NCI-H510A (cell line): ENCODE measurements around the gene CLIC5.
A peak's percentile ranks its signal among the peaks of the same experiment; 100 is the strongest.

Experiments used
- DNase-seq: peaks from one replicate; lab custom pipeline; 2025; lab: John Stamatoyannopoulos, UW

CLIC5 gene

DNA sequence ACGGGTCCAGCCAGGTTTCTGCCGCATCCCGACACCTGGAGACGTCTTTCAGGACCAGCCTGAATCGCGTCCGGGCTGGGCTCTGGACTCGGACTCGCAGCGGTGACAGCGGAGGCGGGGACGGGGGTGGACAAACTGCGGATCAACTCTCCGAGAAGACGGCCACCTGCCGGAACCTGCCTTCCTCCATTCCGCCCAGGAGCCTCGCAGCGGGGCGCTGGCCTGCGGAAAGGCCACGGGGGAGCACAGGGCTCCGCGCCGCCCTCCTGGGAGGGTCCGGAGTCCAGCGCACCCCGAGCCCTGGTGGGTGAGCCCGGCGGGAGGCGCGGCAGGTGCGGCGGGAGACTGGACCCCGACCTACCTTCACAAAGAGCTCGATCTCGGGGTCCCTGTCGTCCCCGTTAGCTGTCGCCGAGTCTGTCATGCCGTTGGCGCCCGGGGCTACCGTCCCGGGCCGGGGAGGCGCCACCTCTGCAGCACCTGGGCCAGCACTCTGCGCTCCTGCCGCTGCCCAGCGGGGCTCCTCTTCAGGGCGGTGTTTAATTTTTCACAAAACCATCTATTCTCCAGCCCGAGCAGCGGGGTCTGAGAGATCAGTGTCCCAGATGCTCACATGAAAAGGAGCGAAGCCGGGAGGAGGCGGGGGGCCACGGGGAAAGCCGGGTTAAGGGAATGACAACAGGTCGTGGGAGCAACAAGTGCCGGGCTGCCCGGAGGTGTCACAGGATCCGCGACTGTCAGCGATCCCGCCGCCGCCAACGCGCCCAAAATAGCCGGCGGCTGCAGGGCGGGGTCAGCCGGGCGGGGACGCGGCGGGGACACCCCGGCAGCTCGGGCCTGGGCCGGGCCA, at the start of gene CLIC5:
TSS of gene CLIC5 (minus strand) at position 742 of the 850 bp plus-strand sequence. CDS start at position 424, 318 bp downstream.
- DNase-seq: peak; percentile 11

DNA sequence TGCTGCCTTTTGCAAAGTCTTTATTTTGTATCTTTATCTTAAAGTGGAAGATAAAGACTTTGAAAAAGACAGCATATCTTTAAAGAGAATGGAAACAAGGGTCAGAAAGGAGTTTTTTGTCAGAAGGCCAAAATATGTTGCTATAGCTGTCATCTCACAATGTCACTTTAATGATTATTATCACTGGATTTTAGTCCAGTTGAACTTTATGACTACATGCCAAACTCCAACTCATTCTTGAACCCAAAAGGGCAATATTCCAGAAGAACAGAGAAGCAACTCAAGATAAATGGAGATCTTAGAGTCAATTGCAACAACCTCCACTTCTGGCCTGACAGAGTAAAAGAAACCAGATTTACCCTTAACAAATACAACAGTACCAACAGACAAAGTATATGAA, 47.3 kb upstream of the CLIC5 start:
- DNase-seq: no peak

DNA sequence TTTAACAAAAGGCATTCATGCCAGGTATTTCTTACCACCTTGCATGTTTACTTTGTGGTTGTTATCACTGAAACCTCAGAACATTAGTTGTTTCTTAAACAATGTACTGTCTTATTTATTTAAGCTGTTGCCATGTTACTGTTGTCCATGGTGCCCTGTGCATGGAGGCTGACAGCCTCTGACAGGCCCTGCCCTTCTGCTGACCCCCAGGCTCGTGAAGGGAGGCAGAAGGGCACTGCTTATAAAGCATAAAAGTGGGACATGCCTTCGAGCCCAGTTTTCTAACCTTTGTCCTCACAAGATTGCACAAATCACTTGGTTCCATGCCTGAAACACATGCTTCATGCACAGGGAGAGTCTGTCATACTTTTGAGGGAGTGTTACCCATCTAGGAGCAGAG, 46.7 kb upstream of the CLIC5 start:
- no peak for DNase-seq

DNA sequence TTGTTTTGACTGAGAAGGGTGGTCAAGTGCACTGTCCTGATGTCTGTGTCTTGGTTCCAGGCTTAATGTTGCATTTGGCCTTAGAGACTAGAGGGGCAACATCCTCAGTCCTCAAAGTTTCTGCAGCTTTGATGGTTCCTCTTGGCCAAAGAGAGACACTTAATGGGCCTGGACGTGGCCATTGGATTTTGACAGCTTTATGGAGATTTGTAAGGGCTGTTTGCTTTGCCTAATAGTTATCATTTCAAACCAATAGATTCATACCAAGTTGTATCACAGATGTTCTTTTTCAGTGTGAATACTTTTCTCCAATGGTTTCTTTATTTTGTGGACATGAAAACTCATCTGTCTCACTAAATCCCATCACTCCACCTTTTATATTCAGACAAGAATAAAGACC, 45.8 kb upstream of the CLIC5 start:
- DNase-seq: no peak

DNA sequence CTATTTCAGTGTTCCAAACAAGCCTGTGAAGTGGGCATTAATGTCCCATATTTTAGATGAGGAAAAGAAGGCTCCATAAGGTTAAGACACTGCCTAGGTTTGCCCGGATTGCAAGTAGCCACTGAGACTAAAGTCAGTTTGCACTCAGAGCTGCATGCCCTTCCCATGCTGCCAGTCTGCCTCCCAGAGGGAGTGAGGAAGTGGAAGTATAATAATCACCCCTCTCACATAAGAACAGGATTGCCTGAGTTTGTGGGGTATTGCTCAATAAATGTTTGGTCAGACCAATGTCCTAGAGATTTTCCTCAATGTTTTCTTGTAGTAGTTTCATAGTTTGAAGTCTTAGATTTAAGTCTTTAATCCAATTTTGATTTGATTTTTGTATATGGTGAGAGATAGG, 43.9 kb upstream of the CLIC5 start:
- no peak for DNase-seq

DNA sequence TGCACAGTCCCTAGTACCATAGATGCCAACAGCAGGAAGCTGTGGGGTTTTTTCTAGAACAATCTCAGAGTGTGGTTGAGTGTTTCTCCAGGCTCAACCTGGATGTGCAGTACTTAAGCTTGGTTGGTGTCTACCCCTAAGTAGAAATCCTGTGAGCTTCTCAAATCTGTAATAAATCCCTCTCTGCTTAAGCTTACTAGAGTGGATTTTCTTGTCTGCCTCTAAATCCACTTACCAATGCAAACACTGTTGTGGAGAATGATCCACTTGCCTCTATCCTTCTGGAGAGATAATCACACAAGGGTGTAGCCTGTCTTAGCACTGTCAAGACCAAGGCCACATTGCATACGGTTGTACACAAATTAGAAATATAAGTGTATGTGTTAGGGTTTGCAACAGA, 43.3 kb upstream of the CLIC5 start:
- DNase-seq: no peak

DNA sequence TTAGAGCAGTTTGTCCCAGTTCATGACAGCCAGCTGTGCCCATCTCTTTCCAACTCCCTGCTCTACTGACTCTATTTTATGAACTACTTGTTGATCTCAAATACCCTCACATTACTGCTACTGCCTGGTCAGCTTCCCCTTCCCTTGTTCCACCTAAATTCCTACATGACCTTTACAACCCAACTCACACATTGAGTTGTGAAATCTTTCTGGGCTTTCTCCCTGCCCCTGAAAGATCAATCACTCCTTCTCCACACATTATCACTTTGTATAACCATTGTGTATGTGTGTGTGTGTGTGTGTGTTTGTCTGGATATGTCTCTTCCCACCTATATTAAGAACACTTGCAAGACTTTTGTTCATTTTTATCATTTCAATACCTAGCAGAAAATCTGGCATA, 42.1 kb upstream of the CLIC5 start:
- no peak for DNase-seq

DNA sequence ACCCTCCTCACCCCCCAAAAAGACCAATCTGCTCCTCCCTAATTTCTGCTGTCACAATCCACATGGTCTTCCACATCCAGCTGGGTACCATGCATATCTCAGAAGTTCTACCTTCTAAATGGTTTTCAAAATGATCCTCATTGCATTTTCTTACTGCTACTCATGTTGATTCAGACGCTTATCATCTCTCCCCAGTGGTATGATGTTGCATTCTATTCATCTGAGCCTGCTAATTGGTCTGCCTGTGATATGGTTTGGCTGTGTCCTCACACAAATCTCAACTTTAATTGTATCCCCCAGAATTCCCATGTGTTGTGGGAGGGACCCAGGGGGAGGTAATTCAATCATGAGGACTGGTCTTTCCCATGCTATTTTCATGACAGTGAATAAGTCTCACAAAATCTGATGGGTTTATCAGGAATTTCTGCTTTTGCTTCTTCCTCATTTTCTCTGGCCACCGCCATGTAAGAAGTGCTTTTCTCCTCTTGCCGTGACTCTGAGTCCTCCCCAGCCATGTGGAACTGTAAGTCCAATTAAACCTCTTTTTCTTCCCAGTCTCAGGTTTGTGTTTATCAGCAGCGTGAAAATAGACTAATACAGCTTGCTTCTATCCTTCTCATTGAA, 41.4 kb upstream of the CLIC5 start:
- DNase-seq: no peak

DNA sequence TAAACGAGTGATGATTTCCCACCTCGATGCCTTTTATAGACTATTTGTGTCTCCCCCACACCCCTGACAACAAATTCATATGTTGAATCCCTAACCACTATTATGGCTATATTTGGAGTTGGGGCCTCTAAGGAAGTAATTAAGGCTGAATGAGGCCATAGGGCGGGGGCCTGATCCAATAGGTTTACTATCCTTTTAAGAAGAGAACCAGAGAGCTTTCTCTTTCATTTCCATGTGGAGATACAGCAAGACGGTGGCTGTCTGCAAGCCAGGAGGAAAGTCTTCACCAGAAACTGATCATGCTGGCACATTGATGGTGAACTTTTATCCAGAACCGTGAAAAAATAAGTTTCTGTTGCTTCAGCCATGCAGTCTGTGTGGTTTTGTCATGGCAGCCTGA, 38.9 kb upstream of the CLIC5 start:
- no peak for DNase-seq

DNA sequence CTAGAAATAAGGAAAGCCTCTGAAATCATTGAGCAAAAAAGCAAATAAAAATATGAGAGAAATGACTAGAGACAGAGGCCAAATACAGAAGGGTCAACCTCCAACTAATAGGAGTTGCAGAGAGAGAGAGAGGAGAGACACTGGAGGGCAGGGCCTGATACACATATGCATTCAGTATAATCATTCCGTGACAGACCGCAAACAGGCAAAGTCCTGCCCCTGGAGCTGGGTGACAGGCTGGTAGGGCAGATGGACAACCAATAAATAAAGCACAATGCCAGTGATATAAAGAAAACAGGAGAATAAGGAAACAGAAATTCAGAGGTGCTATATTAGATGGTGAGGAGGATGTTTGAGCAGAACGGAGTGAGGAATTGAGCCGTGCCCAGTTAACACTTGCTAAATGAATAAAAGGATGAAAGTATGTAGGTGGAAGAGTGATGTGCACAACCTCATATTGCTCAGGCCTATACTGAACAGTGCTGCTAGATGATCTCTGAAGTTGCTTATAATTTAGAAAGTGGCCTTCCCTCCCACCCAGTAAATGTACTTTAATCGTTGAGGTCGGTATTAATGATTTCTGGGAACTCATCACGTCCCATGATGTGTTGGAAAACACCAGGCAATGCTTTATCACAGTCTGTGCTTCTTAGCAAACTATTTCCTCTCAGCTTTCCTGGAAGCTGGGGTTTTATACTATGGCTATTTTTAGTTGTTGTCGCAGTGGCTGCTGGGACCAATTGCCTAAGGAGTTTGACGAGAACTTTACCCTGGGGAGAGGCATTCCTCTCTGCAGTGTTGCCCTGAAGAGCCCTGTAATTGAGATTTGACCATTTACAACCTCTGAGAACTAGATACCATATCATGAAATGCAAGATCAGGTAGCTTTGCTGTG, 37.6 kb upstream of the CLIC5 start:
- no peak for DNase-seq

DNA sequence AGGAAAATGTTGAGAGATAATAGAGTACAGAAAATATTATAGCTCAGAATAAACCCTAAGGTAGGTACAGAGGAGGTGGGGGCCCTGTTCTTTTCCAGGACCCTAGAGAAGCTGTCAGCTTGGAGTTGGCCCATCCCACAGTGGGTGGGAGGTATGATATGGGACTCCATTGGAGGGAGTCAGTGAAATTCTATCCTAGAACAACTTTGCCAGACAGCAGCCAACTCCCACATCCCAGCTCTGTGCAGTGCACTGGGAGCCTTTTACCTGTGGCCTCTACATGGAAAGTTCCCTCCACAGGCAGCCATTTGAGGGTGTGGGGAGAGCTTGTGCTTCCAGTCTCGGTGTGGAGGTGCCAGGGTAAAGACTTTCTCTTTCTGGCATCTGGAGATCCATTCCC, 36.8 kb upstream of the CLIC5 start:
- no peak for DNase-seq

DNA sequence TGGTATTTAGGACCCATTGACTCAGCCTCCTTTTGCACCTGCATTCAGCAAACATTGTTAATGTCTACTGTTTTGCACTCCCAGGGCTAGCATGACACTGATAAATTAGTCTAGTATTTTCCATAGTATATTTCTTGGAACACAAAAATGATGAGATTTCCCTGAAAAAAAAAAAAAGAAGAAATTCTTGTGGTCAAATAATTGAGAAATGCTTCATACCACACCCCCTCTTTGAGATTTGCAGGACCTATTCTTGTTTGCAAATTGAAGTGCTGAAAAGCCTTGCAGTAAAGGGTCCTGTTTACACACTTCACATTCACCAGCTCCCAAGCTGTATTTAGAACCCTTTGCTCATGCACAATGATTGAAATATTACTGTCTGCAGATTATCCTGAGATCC, 36.3 kb upstream of the CLIC5 start:
- DNase-seq: no peak

DNA sequence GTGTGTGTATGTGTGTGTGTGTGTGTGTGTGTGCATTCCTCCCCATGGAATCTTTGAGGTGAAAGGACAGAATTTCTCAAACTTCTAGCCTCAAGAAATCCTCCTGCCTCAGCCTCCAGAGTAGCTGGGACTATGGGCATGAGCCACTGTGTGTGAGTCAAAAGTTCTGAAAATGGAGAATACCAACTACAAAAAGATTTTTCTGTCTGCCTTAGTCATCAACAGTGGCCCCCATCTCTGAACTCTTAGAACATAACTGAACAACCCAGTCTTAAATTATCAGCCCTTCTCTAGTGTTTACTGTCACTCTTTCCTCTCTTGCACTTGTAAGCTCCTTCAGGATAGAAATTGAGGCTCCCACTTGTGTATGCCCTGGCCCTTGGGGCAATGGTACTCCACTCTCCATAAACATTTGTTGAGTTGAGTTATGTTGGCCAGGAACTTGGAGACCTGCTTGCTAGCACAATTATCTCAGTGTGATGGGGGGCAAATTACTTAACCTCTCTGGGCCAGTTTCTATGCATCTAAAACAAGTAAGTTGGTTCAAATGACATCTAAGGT, 35.3 kb upstream of the CLIC5 start:
- no peak for DNase-seq

DNA sequence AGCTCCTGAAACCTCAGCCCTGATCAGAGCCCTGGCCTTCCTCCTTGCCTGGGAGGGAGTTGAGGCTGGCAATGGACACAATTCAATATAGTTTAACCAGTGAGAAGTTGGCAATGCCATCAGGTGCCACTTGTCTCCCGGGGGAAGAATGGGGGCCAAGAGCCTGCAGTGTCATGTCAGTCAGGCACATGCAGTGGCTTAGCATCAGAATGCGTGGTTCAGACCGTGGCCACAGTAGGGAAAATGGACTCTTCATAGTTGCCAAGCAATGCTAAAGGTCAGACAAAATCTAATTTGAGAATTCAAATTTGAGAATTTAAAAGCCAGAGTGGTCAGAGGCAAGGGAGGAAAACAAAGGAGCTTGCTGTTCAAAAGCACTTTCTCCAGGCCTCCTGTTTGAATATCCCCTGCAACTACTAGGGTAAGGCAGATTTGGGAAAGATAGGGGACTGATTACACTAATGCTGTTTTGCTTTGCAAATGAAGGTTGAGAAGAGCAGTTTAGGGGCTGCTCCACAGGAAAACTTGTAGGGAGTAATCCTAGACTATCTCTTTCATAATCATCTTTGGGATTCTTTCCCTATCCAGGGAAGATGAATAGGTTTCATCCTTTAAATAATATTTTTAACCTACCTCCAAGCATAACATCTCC, 33.1 kb upstream of the CLIC5 start:
- DNase-seq: no peak

DNA sequence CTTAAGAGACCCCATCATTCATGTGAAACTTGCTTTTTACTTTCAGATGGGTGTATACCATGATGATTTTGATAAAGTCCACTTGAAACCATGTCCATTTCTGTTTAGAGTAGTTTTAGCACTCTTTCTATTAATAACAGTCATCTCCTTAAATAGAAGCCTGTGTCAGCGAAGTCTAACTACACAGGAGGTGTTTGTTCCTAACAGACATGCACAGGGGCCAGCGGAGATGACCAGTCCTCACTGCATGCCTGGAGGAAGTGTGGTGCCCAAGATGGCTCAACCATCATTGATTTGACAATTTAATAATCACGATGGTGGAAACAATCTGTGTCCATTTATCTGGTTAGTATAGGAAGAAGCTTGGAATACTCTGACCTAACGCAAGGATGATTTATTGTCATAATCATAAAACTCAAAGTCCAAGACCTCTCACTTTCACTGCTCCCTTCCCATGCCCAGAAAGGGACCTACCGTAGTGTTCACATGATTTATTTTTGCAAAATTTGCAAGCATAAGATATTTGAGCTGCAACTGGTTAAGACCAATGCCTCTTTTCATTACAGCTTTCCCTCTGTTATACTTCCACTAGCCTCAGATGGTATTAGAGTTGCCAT, 31.0 kb upstream of the CLIC5 start:
- DNase-seq: no peak

DNA sequence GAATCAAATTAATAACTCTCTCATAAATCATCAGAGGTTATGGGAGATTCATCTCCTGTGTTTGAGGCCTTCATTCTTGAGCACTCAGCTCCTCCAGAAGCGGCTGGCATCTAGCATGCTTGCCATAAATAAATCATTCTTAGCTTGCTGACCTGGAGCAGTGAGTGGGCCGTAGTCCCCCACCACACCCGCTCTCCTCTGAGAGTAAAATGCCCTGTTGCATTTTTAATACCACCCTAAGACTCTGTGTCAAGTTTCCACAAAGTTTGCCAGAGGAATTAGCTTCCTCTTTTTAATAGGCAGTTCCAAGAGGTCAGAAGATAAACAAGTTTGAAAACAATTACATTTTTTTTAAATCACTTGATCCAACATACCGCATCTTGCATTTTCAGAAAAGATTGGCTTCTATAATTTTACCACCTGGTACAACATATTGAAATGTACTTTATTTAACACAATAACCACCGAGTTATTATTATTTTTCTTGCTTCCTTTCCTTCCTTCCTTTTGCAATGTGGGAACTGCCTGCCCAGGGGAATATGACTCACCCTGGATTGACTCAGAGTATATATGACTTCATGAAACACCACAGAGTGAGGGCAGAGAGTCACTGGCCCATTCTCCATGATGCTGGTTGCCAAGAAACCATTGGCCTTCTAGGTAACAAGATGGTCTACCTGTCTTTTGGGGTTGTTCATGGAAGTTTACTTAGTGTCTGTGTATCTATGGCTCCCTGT, 29.4 kb upstream of the CLIC5 start:
- no peak for DNase-seq

DNA sequence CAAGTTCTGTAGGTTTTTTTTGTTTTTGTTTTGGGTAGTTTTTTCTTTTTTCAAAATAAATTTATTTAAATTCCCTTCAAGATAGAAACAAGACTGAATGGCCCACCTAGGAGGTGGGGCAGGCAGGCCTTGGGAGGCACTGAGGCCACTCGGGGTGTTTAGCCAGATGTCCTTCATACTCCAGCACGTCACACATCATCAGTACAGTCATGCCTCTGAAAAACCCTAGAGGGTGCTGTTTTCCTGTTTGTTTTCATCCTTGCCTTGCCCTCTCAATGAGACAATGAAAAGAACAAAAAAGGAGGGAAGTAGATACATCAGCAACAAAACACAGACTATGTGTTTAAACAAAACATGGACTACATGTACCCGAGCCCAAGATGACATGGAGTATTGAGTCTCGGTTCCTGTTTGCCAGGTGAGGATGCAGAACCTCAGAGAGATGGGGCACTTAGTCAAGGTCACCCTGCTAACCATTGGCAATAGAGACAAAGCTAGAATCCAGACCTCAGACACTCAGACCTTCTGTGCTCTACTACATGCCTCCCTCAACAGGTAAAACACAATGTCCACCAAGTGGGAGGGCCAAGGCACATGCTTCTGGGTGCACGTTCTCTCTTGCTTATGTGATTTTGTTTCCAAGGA, 26.8 kb upstream of the CLIC5 start:
- no peak for DNase-seq

DNA sequence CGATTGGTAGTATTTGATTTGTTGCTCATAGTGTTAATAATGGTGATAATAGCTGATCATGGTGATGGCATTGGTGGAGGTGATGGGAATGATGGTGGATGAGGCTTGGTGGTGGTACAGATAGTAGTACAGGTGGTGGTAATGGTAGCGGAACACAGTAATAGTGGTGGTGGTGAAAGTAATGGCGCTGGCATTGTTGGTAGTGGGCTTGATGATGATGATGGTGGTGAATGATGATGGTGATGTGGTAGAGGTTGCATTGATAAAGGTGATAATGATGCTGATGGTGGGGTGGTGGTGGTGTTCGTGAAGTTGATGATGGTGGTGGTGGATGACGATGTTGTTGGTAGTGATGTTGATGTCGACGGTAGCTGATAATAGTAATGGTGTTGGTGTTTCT, 24.6 kb upstream of the CLIC5 start:
- DNase-seq: no peak

DNA sequence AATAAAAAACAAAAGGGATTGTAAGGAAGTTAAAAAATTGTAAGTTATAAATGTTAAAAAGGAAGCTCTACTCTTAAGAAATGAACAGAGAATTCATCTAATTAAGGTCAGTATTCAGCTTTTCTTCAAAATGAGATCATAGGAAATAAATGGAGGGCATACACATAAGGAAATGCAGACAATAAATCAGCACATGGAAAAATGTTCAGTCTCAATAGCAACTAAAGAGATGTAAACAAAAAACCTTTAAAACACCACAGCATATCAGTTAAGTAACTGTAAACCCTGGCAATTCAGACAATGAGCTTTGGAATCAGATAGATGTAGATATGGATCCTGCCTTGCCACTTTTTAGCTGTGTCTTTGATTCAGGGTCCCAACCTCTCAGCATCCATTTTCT, 24.0 kb upstream of the CLIC5 start:
- no peak for DNase-seq

DNA sequence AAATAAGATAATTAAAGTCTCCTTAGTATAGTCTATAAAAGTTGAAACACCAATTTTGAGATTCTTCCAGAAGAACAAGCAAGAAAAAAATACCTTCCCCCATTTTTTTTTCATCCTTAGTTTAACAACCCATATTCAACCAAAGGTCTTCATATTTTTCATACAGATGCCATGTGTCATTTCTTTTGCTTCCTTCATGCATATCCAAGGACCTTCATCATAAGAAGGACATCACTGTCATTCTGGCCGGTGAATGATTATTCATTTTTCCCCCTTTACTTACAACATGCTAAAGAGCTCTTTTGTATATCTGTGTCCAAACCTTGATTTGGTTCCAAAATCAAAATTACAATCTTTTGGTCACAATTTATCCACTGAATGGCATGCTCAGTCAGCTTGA, 21.3 kb upstream of the CLIC5 start:
- DNase-seq: no peak
